Measurements from ENCODE around the gene CAPN9.

DNA sequence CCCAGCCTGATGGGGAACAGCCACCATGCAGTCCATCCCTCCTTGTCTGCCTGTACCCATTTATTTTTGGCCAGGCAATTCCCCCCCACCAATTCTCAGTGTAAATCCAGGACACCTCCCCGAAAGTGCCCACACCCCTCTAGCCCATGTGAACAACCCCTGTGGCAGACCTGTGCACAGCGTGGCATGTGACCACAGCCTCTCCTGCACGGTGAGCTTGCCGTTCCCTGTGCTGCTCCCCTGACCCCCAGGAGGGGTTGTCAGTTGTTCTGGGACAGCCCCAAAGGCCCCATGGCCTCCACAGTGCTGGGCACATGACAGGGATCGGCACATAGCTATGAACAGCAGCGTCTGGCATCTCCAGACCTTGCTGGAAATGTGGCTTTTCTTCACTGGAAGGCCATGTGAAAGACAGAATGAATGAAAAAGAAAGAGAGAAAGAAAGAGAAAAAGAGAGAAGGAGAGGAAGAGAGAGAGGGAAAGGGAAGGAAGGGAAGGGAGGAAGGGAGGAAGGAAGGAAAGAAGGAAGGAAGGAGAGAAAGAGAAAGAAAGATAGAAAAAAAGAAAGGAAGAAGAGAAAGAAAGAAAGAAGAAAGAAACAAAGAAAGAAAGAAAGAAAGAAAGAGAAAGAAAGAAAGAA, 3.9 kb downstream of the CAPN9 start:
- TF ChIP-seq POLR2A (IDR thresholded peaks at IDR 0.05; ENCODE audit: low read depth, low read length): no peak
- no peak for TF ChIP-seq GATA2 (IDR thresholded peaks at IDR 0.05; ENCODE audit: insufficient read depth, insufficient read length, low read depth, low read length)
- TF ChIP-seq, protein P1, sequence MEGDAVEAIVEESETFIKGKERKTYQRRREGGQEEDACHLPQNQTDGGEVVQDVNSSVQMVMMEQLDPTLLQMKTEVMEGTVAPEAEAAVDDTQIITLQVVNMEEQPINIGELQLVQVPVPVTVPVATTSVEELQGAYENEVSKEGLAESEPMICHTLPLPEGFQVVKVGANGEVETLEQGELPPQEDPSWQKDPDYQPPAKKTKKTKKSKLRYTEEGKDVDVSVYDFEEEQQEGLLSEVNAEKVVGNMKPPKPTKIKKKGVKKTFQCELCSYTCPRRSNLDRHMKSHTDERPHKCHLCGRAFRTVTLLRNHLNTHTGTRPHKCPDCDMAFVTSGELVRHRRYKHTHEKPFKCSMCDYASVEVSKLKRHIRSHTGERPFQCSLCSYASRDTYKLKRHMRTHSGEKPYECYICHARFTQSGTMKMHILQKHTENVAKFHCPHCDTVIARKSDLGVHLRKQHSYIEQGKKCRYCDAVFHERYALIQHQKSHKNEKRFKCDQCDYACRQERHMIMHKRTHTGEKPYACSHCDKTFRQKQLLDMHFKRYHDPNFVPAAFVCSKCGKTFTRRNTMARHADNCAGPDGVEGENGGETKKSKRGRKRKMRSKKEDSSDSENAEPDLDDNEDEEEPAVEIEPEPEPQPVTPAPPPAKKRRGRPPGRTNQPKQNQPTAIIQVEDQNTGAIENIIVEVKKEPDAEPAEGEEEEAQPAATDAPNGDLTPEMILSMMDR (IDR thresholded peaks at IDR 0.05; ENCODE audit: extremely low read depth in 1 of 2, insufficient read depth in 1 of 2, low read depth in 1 of 2, low read length in 2 of 2): no peak
